ENCODE results near the gene USP32.

DNA sequence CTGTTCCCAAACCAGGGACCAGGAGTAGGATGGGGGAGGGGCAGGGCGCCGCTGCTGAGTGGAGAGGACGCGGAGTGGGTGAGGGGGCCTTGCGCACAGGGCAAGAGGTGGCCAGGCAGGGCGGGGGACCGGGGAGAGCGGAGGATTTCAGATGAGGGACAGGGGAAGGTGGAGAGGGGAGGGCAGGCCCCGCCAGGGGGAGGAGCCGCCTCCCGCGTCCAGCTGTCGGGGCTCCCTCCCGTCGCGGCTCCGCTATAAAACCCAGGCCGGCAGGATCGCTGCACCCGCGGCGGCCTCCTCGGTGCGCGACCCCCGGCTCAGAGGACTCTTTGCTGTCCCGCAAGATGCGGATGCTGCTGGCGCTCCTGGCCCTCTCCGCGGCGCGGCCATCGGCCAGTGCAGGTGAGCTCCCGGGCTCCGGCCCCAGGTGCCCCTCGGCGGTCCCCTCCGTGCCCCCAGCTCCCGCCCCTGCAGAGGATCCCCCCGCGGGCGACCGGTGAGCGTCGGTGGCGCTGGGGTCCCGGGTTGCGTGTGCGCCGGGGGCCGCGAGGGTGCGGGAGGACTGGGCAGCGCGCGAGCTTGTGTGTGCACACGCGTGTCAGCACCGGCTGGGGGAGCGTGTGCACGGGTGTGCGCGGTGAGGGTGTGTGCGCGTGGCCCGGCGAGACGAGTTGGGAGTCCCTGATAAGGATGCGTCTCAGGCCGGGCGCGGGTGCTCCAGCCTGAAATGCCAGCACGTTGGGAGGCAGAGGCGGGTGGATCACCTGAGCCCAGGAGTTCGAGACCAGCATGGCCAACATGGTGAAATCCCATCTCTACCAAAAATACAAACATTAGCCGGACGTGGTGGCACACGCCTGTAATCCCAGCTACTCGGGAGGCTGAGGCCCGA, 242.0 kb downstream of the USP32 start, which contains the start of gene CA4:
- TF ChIP-seq, protein P1, sequence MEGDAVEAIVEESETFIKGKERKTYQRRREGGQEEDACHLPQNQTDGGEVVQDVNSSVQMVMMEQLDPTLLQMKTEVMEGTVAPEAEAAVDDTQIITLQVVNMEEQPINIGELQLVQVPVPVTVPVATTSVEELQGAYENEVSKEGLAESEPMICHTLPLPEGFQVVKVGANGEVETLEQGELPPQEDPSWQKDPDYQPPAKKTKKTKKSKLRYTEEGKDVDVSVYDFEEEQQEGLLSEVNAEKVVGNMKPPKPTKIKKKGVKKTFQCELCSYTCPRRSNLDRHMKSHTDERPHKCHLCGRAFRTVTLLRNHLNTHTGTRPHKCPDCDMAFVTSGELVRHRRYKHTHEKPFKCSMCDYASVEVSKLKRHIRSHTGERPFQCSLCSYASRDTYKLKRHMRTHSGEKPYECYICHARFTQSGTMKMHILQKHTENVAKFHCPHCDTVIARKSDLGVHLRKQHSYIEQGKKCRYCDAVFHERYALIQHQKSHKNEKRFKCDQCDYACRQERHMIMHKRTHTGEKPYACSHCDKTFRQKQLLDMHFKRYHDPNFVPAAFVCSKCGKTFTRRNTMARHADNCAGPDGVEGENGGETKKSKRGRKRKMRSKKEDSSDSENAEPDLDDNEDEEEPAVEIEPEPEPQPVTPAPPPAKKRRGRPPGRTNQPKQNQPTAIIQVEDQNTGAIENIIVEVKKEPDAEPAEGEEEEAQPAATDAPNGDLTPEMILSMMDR (conservative IDR thresholded peaks at IDR 0.05) = no peak
- no peak for TF ChIP-seq EZH2 (IDR thresholded peaks at IDR 0.05; ENCODE audit: low read depth)
